Activated CD4-positive, alpha-beta memory T cell treated with anti-CD3 and anti-CD28 coated beads, Interleukin-2, amount 10 ng/mL, durations not matched to agents 7 days and 5 days (primary cell): ENCODE results near the gene DYNC1I2. TPM values are rescaled to one million over a fixed set of nuclear protein-coding genes. Genes with fewer than 3 reads are reported as not detected.
A peak's percentile ranks its signal among the peaks of the same experiment; 100 is the strongest.

ENCODE experiments used
- CTCF ChIA-PET: fragments of 350-600 bp; sonication (Branson Sonifier 250); formaldehyde crosslinking; loops from one replicate; lab custom pipeline; 2021; ENCODE audit warnings: antibody characterized with exemption, inconsistent platforms; lab: Charles Lee
- POLR2A ChIA-PET: fragments of 350-600 bp; sonication (Branson Sonifier 250); formaldehyde crosslinking; loops from one replicate; lab custom pipeline; 2021; ENCODE audit warnings: antibody characterized with exemption; lab: Charles Lee
- DNase-seq: peaks from one replicate; pipeline ENCODE4 v3.0.0-alpha.2; 2020
- H3K27ac Mint-ChIP-seq: one replicate; pipeline ENCODE4 v1.8.0; 2021; ENCODE audit warnings: mild to moderate bottlenecking, mixed read lengths
- H3K27me3 Mint-ChIP-seq: one replicate; pipeline ENCODE4 v1.8.0; 2021; ENCODE audit warnings: mixed read lengths
- H3K36me3 Mint-ChIP-seq: one replicate; pipeline ENCODE4 v1.8.0; 2021; ENCODE audit warnings: low read depth, mixed read lengths
- H3K4me1 Mint-ChIP-seq: one replicate; pipeline ENCODE4 v1.8.0; 2021; ENCODE audit warnings: mixed read lengths
- H3K4me3 Mint-ChIP-seq: one replicate; pipeline ENCODE4 v1.8.0; 2021; ENCODE audit warnings: mild to moderate bottlenecking, mixed read lengths
- H3K9me3 Mint-ChIP-seq: one replicate; pipeline ENCODE4 v1.8.0; 2021; ENCODE audit warnings: mixed read lengths
- total RNA-seq, 2 experiments: library from RNA; stranded (reverse); gene quantifications; one replicate each; pipeline ENCODE4 v1.2.3, GENCODE V29; 2021

The DYNC1I2 gene
- total RNA-seq = 10 to 100 TPM; 51.5 to 55.3 TPM

- ChIA-PET CTCF (interaction anchor here (0.8 to 1.2 kb wide), 2 partner anchors 16 to 19 kb away, joined by 4 read pairs; no protein-coding TSS in a partner anchor), POLR2A (interaction anchor here (0.7 to 1.0 kb wide), 2 partner anchors 234 to 747 kb away, joined by 3 to 4 read pairs; partner anchors contain the start of gene HAT1)
Observed at GRCh38 chr2:171687287-171688128, at the start of gene DYNC1I2. TSS of gene DYNC1I2 (plus strand) at chr2:171687469. CDS start at chr2:171690156, 2,687 bp downstream.

GRCh38 chr2:171651667-171652415 is 35.4 kb upstream of the DYNC1I2 start:
- H3K9me3 Mint-ChIP-seq = peaks cover 3% of the 10 kb centered on the region
- no peak overlapping the region for H3K4me3 Mint-ChIP-seq
- no peak overlapping the region for H3K27ac Mint-ChIP-seq
- ChIA-PET POLR2A (no interaction called here), CTCF (no interaction called here)
- no peak for DNase-seq
- no peaks in the 10 kb centered on the region for H3K4me1 Mint-ChIP-seq
- no peaks in the 10 kb centered on the region for H3K36me3 Mint-ChIP-seq
- H3K27me3 Mint-ChIP-seq = peaks cover 43% of the 10 kb centered on the region

More at GRCh38 chr2:171687287-171688128, at the start of gene DYNC1I2:
- peak; percentile 83 for DNase-seq
- peaks cover 18% of the 10 kb centered on the region for H3K4me1 Mint-ChIP-seq
- peaks cover 10% of the 10 kb centered on the region for H3K27me3 Mint-ChIP-seq
- H3K4me3 Mint-ChIP-seq = peak within 1 kb of the TSS; percentile 78
- no peaks in the 10 kb centered on the region for H3K9me3 Mint-ChIP-seq
- peaks cover 19% of the 10 kb centered on the region for H3K36me3 Mint-ChIP-seq
- peak within 1 kb of the TSS; percentile 55 for H3K27ac Mint-ChIP-seq

- peaks cover 44% of the 10 kb centered on the region for H3K27me3 Mint-ChIP-seq
- no peaks in the 10 kb centered on the region for H3K4me1 Mint-ChIP-seq
- H3K36me3 Mint-ChIP-seq = no peaks in the 10 kb centered on the region
- ChIA-PET POLR2A (no interaction called here), CTCF (no interaction called here)
- H3K27ac Mint-ChIP-seq = no peak overlapping the region
- H3K4me3 Mint-ChIP-seq = no peak overlapping the region
- no peak for DNase-seq
- peaks cover 3% of the 10 kb centered on the region for H3K9me3 Mint-ChIP-seq
Observed at GRCh38 chr2:171652416-171652785, 34.9 kb upstream of the DYNC1I2 start.

DNA sequence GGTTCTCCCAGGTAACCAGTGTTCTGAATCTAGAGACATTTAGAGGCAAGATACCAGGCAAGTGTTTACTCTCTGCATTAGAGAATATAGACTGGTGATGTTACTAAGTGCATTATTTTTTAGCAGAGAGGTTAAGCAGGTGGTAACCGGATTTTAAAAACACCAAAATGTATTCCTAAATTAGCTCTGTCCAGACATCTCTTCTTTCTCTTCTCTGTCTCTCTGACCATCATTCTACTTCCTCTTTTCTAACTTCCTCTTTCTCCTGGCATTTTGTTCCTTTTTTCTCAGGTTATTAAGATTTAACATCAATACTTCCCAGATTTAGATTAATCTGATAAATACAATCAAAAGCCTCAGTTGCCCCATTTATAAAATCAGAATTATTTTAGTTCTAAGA is 31.7 kb upstream of the DYNC1I2 start:
- no peaks in the 10 kb centered on the region for H3K4me1 Mint-ChIP-seq
- POLR2A ChIA-PET = no interaction called here
- CTCF ChIA-PET = no interaction called here
- no peak for DNase-seq
- peaks cover 36% of the 10 kb centered on the region for H3K27me3 Mint-ChIP-seq
- H3K9me3 Mint-ChIP-seq = no peaks in the 10 kb centered on the region
- H3K4me3 Mint-ChIP-seq = no peak overlapping the region
- no peak overlapping the region for H3K27ac Mint-ChIP-seq
- H3K36me3 Mint-ChIP-seq = no peaks in the 10 kb centered on the region

- no peak for DNase-seq
- Mint-ChIP-seq H3K27ac (no peak overlapping the region), H3K9me3 (no peaks in the 10 kb centered on the region), H3K36me3 (no peaks in the 10 kb centered on the region), H3K4me3 (no peak overlapping the region), H3K4me1 (no peaks in the 10 kb centered on the region), H3K27me3 (peaks cover 45% of the 10 kb centered on the region)
- POLR2A ChIA-PET = no interaction called here
- CTCF ChIA-PET = no interaction called here
Observed at GRCh38 chr2:171667041-171667440, 20.2 kb upstream of the DYNC1I2 start.

GRCh38 chr2:171668183-171668582 is 19.1 kb upstream of the DYNC1I2 start:
- ChIA-PET CTCF (no interaction called here), POLR2A (no interaction called here)
- H3K4me1 Mint-ChIP-seq = no peaks in the 10 kb centered on the region
- H3K4me3 Mint-ChIP-seq = no peak overlapping the region
- no peak overlapping the region for H3K27ac Mint-ChIP-seq
- H3K27me3 Mint-ChIP-seq = peaks cover 48% of the 10 kb centered on the region
- no peaks in the 10 kb centered on the region for H3K36me3 Mint-ChIP-seq
- H3K9me3 Mint-ChIP-seq = no peaks in the 10 kb centered on the region
- DNase-seq = no peak

GRCh38 chr2:171669121-171669520 is 18.1 kb upstream of the DYNC1I2 start:
- CTCF ChIA-PET = no interaction called here
- H3K4me3 Mint-ChIP-seq = no peak overlapping the region
- H3K36me3 Mint-ChIP-seq = no peaks in the 10 kb centered on the region
- H3K4me1 Mint-ChIP-seq = no peaks in the 10 kb centered on the region
- POLR2A ChIA-PET = no interaction called here
- H3K9me3 Mint-ChIP-seq = no peaks in the 10 kb centered on the region
- DNase-seq = no peak
- peaks cover 46% of the 10 kb centered on the region for H3K27me3 Mint-ChIP-seq
- H3K27ac Mint-ChIP-seq = no peak overlapping the region

GRCh38 chr2:171670655-171671054 is 16.6 kb upstream of the DYNC1I2 start:
- no peaks in the 10 kb centered on the region for H3K4me1 Mint-ChIP-seq
- DNase-seq = no peak
- CTCF ChIA-PET = no interaction called here
- H3K4me3 Mint-ChIP-seq = no peak overlapping the region
- H3K9me3 Mint-ChIP-seq = no peaks in the 10 kb centered on the region
- POLR2A ChIA-PET = no interaction called here
- H3K27me3 Mint-ChIP-seq = peaks cover 46% of the 10 kb centered on the region
- H3K27ac Mint-ChIP-seq = no peak overlapping the region
- H3K36me3 Mint-ChIP-seq = no peaks in the 10 kb centered on the region

GRCh38 chr2:171671867-171672266 is 15.4 kb upstream of the DYNC1I2 start:
- H3K27ac Mint-ChIP-seq = no peak overlapping the region
- DNase-seq = no peak
- H3K4me3 Mint-ChIP-seq = no peak overlapping the region
- H3K9me3 Mint-ChIP-seq = no peaks in the 10 kb centered on the region
- H3K4me1 Mint-ChIP-seq = no peaks in the 10 kb centered on the region
- peaks cover 42% of the 10 kb centered on the region for H3K27me3 Mint-ChIP-seq
- CTCF ChIA-PET = no interaction called here
- no peaks in the 10 kb centered on the region for H3K36me3 Mint-ChIP-seq
- POLR2A ChIA-PET = no interaction called here

DNA sequence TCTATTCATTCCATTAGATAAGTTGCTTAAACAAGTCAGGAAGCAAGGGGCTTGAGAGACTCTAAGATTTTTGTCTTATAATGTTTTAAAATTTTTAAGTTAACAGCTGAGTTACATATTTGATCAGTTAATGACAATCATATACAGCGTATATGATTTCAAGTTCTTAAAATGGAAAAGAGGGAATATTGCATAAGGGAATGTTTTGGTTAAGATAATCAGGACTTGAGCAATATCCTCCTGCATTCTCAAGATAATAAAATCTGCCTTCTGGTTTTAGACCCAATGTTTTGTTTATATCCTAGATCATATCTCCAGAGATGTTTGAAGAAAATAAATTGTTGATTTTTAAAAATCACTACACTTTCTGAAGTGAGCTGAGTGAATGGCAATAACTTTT is 13.4 kb upstream of the DYNC1I2 start:
- CTCF ChIA-PET = no interaction called here
- no peak for DNase-seq
- no peak overlapping the region for H3K4me3 Mint-ChIP-seq
- peaks cover 42% of the 10 kb centered on the region for H3K27me3 Mint-ChIP-seq
- POLR2A ChIA-PET = no interaction called here
- H3K9me3 Mint-ChIP-seq = no peaks in the 10 kb centered on the region
- H3K4me1 Mint-ChIP-seq = no peaks in the 10 kb centered on the region
- no peaks in the 10 kb centered on the region for H3K36me3 Mint-ChIP-seq
- H3K27ac Mint-ChIP-seq = no peak overlapping the region

- no peak for DNase-seq
- CTCF ChIA-PET = no interaction called here
Observed at GRCh38 chr2:171675810-171676345, 11.4 kb upstream of the DYNC1I2 start.

GRCh38 chr2:171678619-171679018 is 8.7 kb upstream of the DYNC1I2 start:
- CTCF ChIA-PET = no interaction called here
- no peak for DNase-seq
- no peak overlapping the region for H3K4me3 Mint-ChIP-seq
- H3K27me3 Mint-ChIP-seq = peaks cover 34% of the 10 kb centered on the region
- H3K9me3 Mint-ChIP-seq = no peaks in the 10 kb centered on the region
- H3K36me3 Mint-ChIP-seq = no peaks in the 10 kb centered on the region
- H3K27ac Mint-ChIP-seq = no peak overlapping the region
- POLR2A ChIA-PET = no interaction called here
- H3K4me1 Mint-ChIP-seq = no peaks in the 10 kb centered on the region

More at GRCh38 chr2:171675810-171676345, 11.4 kb upstream of the DYNC1I2 start:
- Mint-ChIP-seq H3K4me1 (no peaks in the 10 kb centered on the region), H3K27me3 (peaks cover 39% of the 10 kb centered on the region), H3K36me3 (no peaks in the 10 kb centered on the region), H3K4me3 (no peak overlapping the region), H3K27ac (no peak overlapping the region), H3K9me3 (no peaks in the 10 kb centered on the region)
- POLR2A ChIA-PET = no interaction called here

- ChIA-PET POLR2A (interaction anchor here (1.2 kb wide), 1 partner anchor 234 kb away, joined by 4 read pairs; the partner anchor contains the start of gene HAT1), CTCF (interaction anchor here (1.2 kb wide), 3 partner anchors 18 to 114 kb away, joined by 4 to 5 read pairs (median 4); no protein-coding TSS in a partner anchor)
- Mint-ChIP-seq H3K27ac (peak overlapping the region; percentile 55), H3K9me3 (no peaks in the 10 kb centered on the region), H3K27me3 (peaks cover 6% of the 10 kb centered on the region), H3K4me1 (peaks cover 18% of the 10 kb centered on the region), H3K4me3 (peak overlapping the region; percentile 78), H3K36me3 (peaks cover 24% of the 10 kb centered on the region)
- DNase-seq = no peak
Observed at GRCh38 chr2:171688129-171688465, 828 bp downstream of the DYNC1I2 start.
